Heart right ventricle (tissue), 16 donors: Measurements from ENCODE around the gene TMSB10. TPM values are rescaled to one million over a fixed set of nuclear protein-coding genes. Genes with fewer than 3 reads are reported as not detected.

Experiments
- ATAC-seq, 8 donors: fragments of 200-7000 bp; cut with Tn5 transposase; one replicate each; pipeline ENCODE4 v1.9.1; 2020; ENCODE audit warnings: mild to moderate bottlenecking in 8 of 8, moderate library complexity in 8 of 8, moderate number of reproducible peaks in 1 of 8
- DNase-seq, 2 donors: peaks; one replicate each; pipeline ENCODE4 v3.0.0-alpha.2; 2020
- H3K27ac ChIP-seq, 10 donors: fragments of 200-600 bp; sonication (generic) in 2 of 10; one replicate each; pipeline versions ENCODE4 v1.5.0 to v1.8.0; 2020 to 2022; ENCODE audit warnings: mild to moderate bottlenecking in 3 of 10
- H3K27me3 ChIP-seq, 7 donors: fragments of 200-600 bp; one replicate each; pipeline ENCODE4 v1.8.0; 2021 to 2022; ENCODE audit warnings: mild to moderate bottlenecking in 2 of 7
- H3K36me3 ChIP-seq, 9 donors: fragments of 200-600 bp; sonication (generic) in 1 of 9; one replicate each; pipeline versions ENCODE4 v1.5.0 to v1.8.0; 2020 to 2022; ENCODE audit warnings: mild to moderate bottlenecking in 2 of 9
- H3K4me1 ChIP-seq, 9 donors: fragments of 200-600 bp; sonication (generic) in 1 of 9; one replicate each; pipeline versions ENCODE4 v1.5.0 to v1.8.0; 2020 to 2022; ENCODE audit warnings: mild to moderate bottlenecking in 4 of 9
- H3K4me3 ChIP-seq, 10 donors: fragments of 200-600 bp; sonication (generic) in 2 of 10; one replicate each; pipeline versions ENCODE4 v1.5.0 to v1.8.0; 2020 to 2022; ENCODE audit warnings: mild to moderate bottlenecking in 7 of 10, moderate library complexity in 2 of 10
- H3K9me3 ChIP-seq, 11 donors: fragments of 200-600 bp in 10 of 11; sonication (generic) in 2 of 11; one replicate each; pipeline versions ENCODE4 v1.5.0 to v1.8.0; 2013 to 2022; ENCODE audit warnings: mild to moderate bottlenecking in 2 of 11, control low read depth in 1 of 11, moderate library complexity in 1 of 11
- CTCF ChIP-seq, 9 donors: fragments of 200-600 bp; sonication (generic) in 2 of 9; IDR thresholded peaks; one replicate each; pipeline versions ENCODE4 v1.5.0 to v1.8.0; 2021 to 2022; ENCODE audit warnings: antibody characterized with exemption in 9 of 9, mild to moderate bottlenecking in 5 of 9, moderate library complexity in 1 of 9
- WGBS, 2 donors: extraction: QIAGEN DNeasy Blood & Tissue Kit; methylation state at CpG; one replicate each; pipeline ENCODE4 v1.1.7; 2013; ENCODE audit warnings: inconsistent platforms in 1 of 2; 5-methylcytosine and 5-hydroxymethylcytosine counted together
- intact Hi-C, 10 donors: fragments of 100-400 bp; cut with DNase I; formaldehyde crosslinking; loops; one replicate each; pipeline versions ENCODE4 v1.11.1 to v1.14.2; 2022
- polyA plus RNA-seq, 2 donors: library from polyadenylated mRNA; stranded (reverse); fragments of 200-250 nt; gene quantifications; one replicate each; pipeline ENCODE4 v1.2.3, GENCODE V29; 2013
- total RNA-seq, 10 donors: library from RNA; stranded (reverse); fragmentation: NEBNext Ultra II Directional in 3 of 10; extraction: Animal tissue kit (Norgen Biotek cat#: 25700) in 3 of 10; gene quantifications; one replicate each; pipeline versions ENCODE4 v1.2.1 to v1.2.4, GENCODE V29; 2021 to 2023
- donor health status: Arrhythmogenic right ventricular cardiomyopathy.
- donor health status: ischemic (EF 13 %, LVEDD 7.1; RV severe dilation, severe dysfunction).
- donor health status: healthy with polysubstance abuse.
- donor health status: DM: no; HTN: yes; CAD: no.
- donor health status: DM: no; HTN: no; CAD: no.
- donor health status: ischemic (EF 25% LVEDD 6.9; RV normal size, moderate dysfunction).
- donor health status: ischemic (EF 25% LVEDD 5.7; RV mildly dilated, moderate dysfunction).
- donor health status: healthy.
- donor health status: DM: yes; HTN: yes; CAD: no.
- donor health status: Ischemic cardiomyopathy.
- donor health status: ischemic (EF 35%, LVEDD 5.7; RV mildly dilated, moderate dysfunction).
- donor health status: nonischemic (EF 11% LVEDD 7.7; RV severe dilation, severe dysfunction).
- donor health status: DM: yes; HTN: yes; CAD: no.
- donor health status: PGD.
- donor health status: ischemic (EF 29% LVEDD 5.4; RV normal size, mild dysfunction).
- donor health status: nonischemic (EF 23%, LVEDD 6.1; RV moderate dilation, normal function).

The TMSB10 gene
- total and polyA plus RNA-seq, 12 donors, result 217 to 2,308 (median 343) TPM

DNA sequence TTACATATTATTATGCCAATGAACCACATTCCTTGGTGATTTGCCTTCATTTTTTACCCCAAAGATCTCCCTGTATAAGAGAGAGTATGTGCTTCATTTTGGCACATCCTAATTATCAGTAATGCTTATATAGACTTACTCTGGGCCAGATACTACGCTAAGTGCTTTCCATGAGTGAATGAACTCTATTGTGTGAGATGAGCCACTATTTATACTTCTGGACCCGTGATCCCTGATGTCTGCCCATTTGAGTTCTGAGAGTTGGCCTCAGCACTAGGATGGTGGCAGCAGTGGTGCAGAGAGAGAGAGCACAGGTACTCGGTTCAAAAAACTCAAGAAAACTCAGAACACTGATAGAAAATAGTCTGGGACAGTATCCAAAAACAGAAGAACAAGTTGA is 48.1 kb downstream of the TMSB10 start:
- Histone ChIP-seq H3K4me1 (peaks cover 0 to 10% (median 4%) of the 10 kb centered on the region in 9 donors), H3K36me3 (no peaks in the 10 kb centered on the region), H3K9me3 (no peaks in the 10 kb centered on the region), H3K4me3 (no peak overlapping the region), H3K27ac (no peak overlapping the region), H3K27me3 (no peaks in the 10 kb centered on the region)
- no peak for ATAC-seq
- intact Hi-C loops, result no loop called here
- TF ChIP-seq CTCF (IDR thresholded peaks at IDR 0.05), result no peak
- DNase-seq, result no peak
- 77 to 79% methylated on average over 3 of the region's 3 CpGs for WGBS, 2 donors

DNA sequence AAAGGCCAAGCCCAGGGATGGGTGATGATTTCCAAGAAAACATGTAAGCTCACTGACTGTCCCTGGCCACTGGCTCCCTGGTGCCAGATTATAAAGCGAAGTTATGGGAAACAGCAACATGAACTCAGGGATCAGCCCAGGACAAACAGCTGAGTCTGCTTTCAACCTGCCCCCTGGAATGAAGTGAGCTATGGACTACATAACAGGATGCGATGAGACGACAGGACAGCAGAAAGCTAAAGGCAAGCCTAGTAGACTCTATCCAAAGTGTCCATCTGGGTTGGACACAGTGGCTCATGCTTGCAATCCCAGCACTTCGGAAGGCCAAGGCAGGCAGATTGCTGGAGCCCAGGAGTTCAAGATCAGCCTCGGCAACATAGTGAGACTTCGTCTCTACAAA is 48.9 kb downstream of the TMSB10 start:
- H3K36me3 ChIP-seq, result no peaks in the 10 kb centered on the region
- H3K4me1 ChIP-seq, result peaks cover 0 to 12% (median 4%) of the 10 kb centered on the region in 9 donors
- H3K4me3 ChIP-seq, result no peak overlapping the region
- H3K9me3 ChIP-seq, result no peaks in the 10 kb centered on the region
- intact Hi-C loops, result no loop called here
- no peaks in the 10 kb centered on the region for H3K27me3 ChIP-seq
- no peak for TF ChIP-seq CTCF (IDR thresholded peaks at IDR 0.05)
- whole genome bisulfite sequencing, 2 donors, result 92 to 93% methylated on average over 6 of the region's 6 CpGs
- no peak for DNase-seq
- no peak overlapping the region for H3K27ac ChIP-seq
- no peak for ATAC-seq

Other genes starting within 250 kb of the TMSB10 start
- gene TRABD2A, start 24.6 kb upstream of the TMSB10 start, total RNA-seq, result 1 to 10 TPM in 3 of 10 donors, under 1 TPM in 7; 0.34 to 2.0 (median 0.55) TPM
- 1 to 10 TPM in 1 of 2 donors, under 1 TPM in 1; 0.97 to 1.5 TPM for gene TRABD2A, start 24.6 kb upstream of the TMSB10 start, polyA plus RNA-seq
- gene KCMF1, start 65.5 kb downstream of the TMSB10 start, total RNA-seq, result 10 to 100 TPM; 69.0 to 89.5 (median 81.0) TPM
- gene KCMF1, start 65.5 kb downstream of the TMSB10 start, polyA plus RNA-seq, result 10 to 100 TPM in 1 of 2 donors, 1 to 10 TPM in 1; 6.9 to 39.4 TPM
- gene TCF7L1, start 227.7 kb downstream of the TMSB10 start, total RNA-seq, result 10 to 100 TPM in 3 of 10 donors, 1 to 10 TPM in 7; 4.5 to 10.9 (median 6.3) TPM
- 1 to 10 TPM; 4.7 to 8.9 TPM for gene TCF7L1, start 227.7 kb downstream of the TMSB10 start, polyA plus RNA-seq